ENCODE results near the gene PLEKHG3.
A peak's percentile ranks its signal among the peaks of the same experiment; 100 is the strongest.
"Not testable (repeated sequence)": the region's sequence is repeated elsewhere in the genome, so short reads cannot be mapped to it uniquely, and the experiment has no call there.

Gene PLEKHG3

DNA sequence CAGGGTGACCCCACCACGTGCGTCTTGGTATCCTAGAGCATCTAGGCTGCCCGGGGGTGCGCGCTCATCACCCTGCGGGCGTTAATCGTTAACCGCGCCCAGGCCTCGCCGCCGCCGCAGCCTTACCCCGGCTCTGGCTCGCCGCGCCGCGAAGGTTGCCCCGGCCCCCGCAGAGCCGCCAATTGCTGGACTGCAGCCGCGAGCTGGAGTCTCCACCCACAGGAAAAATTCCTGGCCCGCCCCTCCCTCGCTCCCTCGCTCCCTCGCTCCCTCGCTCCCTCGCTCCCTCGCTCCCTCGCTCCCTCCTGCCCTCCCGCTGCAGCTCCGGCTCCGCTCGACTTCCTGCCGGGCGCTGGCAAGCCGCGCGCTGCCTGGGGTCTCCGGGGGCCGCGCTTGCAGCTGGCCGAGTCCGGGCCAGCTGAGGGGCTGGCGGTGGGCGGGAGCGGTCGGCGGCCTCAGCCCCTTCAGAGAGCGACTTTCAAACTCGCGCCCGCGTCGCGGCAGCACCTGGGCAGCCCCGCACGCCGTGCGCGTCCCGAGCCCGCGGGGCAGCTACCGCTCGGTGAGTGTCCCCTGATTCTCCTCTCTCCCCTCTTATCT, at the start of gene PLEKHG3:
PLEKHG3 (plus strand) TSS at position 282 of the 600 bp plus-strand sequence. CDS start 23,208 bp downstream, outside the sequence.
- Histone ChIP-seq H3K9me3 (ENCODE audit: insufficient read depth, low read length) (no peaks in the 10 kb centered on the region), H3K36me3 (ENCODE audit: insufficient read depth, insufficient read length, low read length) (peaks cover 6% of the 10 kb centered on the region), H3K4me1 (ENCODE audit: insufficient read depth, insufficient read length) (peaks cover 10% of the 10 kb centered on the region), H3K27me3 (ENCODE audit: insufficient read depth, insufficient read length) (peaks cover 48% of the 10 kb centered on the region), H3K9ac (ENCODE audit: insufficient read length, low read depth) (peak within 1 kb of the TSS; percentile 85), H3K4me3 (ENCODE audit: insufficient read length, low read depth) (peak within 1 kb of the TSS; percentile 68)
- peak; percentile 56 for DNase-seq (ENCODE audit: low read depth, low spot score)
- TF ChIP-seq ZNF274 (IDR thresholded peaks at IDR 0.05; ENCODE audit: low read depth, low read length) (no peak), YY1 (IDR thresholded peaks at IDR 0.05; ENCODE audit: insufficient read depth, insufficient read length) (no peak), SUZ12 (IDR thresholded peaks at IDR 0.05; ENCODE audit: extremely low read depth, insufficient read depth, insufficient read length) (no peak)

DNA sequence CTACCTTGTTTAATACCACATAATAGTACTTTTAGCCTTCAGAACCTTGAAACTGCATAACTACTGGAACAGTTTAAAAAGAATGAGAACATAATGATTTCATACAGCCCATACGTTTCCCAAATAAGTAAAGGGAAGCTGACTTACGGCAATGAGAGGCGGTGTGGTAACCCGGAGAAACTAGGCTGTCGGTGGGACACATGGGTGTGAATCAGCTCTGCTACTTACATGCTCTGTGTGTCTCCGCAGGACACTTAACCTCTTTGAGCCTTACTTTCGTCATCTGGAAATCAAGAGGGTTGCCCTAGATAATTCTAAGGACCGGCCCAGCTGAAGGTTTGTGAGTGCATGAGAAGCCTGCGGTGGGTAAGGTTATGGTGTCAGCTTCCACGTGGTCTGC, 49.3 kb upstream of the PLEKHG3 start:
- no peak for DNase-seq (ENCODE audit: low read depth, low spot score)
- Histone ChIP-seq H3K9ac (ENCODE audit: insufficient read length, low read depth) (no peak overlapping the region), H3K4me1 (ENCODE audit: insufficient read depth, insufficient read length) (no peaks in the 10 kb centered on the region), H3K27me3 (ENCODE audit: insufficient read depth, insufficient read length) (no peaks in the 10 kb centered on the region), H3K9me3 (ENCODE audit: insufficient read depth, low read length) (no peaks in the 10 kb centered on the region; the same call in 1 of the 2 replicates), H3K4me3 (ENCODE audit: insufficient read length, low read depth) (no peak overlapping the region), H3K36me3 (ENCODE audit: insufficient read depth, insufficient read length, low read length) (no peaks in the 10 kb centered on the region)
- TF ChIP-seq YY1 (IDR thresholded peaks at IDR 0.05; ENCODE audit: insufficient read depth, insufficient read length) (no peak), ZNF274 (IDR thresholded peaks at IDR 0.05; ENCODE audit: low read depth, low read length) (no peak)

DNA sequence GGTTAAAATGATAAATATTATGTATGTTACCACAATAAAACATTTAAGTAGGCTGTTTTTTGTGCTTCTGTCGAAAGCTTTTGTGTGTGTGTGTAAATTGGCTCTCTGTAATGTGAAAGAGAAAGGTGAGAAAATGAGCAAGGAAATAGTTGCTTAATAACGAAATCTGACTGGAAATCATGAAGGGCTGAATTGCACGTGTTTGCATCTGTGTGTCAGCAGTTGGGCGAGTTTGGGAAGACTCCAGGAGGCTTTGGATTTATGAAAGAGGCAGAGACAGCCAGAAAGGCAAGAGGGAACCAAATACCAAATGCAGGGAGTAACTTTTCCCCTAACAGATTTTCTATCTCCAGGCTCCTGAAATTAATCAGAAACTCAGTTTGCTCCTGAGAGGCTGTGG, 47.2 kb upstream of the PLEKHG3 start:
- no peak for TF ChIP-seq SUZ12 (IDR thresholded peaks at IDR 0.05; ENCODE audit: extremely low read depth, insufficient read depth, insufficient read length)
- TF ChIP-seq ZNF274 (IDR thresholded peaks at IDR 0.05; ENCODE audit: low read depth, low read length) = no peak
- no peak overlapping the region for H3K9ac ChIP-seq (ENCODE audit: insufficient read length, low read depth)
- DNase-seq (ENCODE audit: low read depth, low spot score) = no peak
- no peak overlapping the region for H3K4me3 ChIP-seq (ENCODE audit: insufficient read length, low read depth)
- H3K9me3 ChIP-seq (ENCODE audit: insufficient read depth, low read length) = no peaks in the 10 kb centered on the region; the same call in 1 of the 2 replicates
- H3K4me1 ChIP-seq (ENCODE audit: insufficient read depth, insufficient read length) = no peaks in the 10 kb centered on the region
- no peaks in the 10 kb centered on the region for H3K27me3 ChIP-seq (ENCODE audit: insufficient read depth, insufficient read length)
- H3K36me3 ChIP-seq (ENCODE audit: insufficient read depth, insufficient read length, low read length) = no peaks in the 10 kb centered on the region

DNA sequence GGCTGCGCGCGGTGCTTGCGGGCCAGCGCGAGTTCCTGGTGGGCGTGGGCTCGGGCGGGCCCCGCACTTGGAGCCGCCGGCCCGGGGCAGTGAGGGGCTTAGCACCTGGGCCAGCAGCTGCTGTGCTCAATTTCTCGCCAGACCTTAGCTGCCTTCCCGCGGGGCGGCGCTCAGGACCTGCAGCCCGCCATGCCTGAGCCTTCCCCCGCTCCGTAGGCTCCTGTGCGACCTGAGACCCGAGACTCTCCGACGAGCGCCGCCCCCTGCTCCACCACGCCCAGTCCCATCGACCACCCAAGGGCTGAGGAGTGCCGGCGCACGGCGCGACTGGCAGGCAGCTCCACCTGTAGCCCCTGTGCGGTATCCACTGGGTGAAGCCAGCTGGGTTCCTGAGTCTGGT, 46.0 kb upstream of the PLEKHG3 start:
- no peaks in the 10 kb centered on the region for H3K36me3 ChIP-seq (ENCODE audit: insufficient read depth, insufficient read length, low read length)
- DNase-seq (ENCODE audit: low read depth, low spot score) = no peak
- no peaks in the 10 kb centered on the region; the same call in 1 of the 2 replicates for H3K9me3 ChIP-seq (ENCODE audit: insufficient read depth, low read length)
- no peaks in the 10 kb centered on the region for H3K4me1 ChIP-seq (ENCODE audit: insufficient read depth, insufficient read length)
- H3K4me3 ChIP-seq (ENCODE audit: insufficient read length, low read depth) = no peak overlapping the region
- H3K9ac ChIP-seq (ENCODE audit: insufficient read length, low read depth) = no peak overlapping the region
- no peaks in the 10 kb centered on the region for H3K27me3 ChIP-seq (ENCODE audit: insufficient read depth, insufficient read length)
- no peak for TF ChIP-seq ZNF274 (IDR thresholded peaks at IDR 0.05; ENCODE audit: low read depth, low read length)
- no peak for TF ChIP-seq SUZ12 (IDR thresholded peaks at IDR 0.05; ENCODE audit: extremely low read depth, insufficient read depth, insufficient read length)
- TF ChIP-seq YY1 (IDR thresholded peaks at IDR 0.05; ENCODE audit: insufficient read depth, insufficient read length) = no peak

DNA sequence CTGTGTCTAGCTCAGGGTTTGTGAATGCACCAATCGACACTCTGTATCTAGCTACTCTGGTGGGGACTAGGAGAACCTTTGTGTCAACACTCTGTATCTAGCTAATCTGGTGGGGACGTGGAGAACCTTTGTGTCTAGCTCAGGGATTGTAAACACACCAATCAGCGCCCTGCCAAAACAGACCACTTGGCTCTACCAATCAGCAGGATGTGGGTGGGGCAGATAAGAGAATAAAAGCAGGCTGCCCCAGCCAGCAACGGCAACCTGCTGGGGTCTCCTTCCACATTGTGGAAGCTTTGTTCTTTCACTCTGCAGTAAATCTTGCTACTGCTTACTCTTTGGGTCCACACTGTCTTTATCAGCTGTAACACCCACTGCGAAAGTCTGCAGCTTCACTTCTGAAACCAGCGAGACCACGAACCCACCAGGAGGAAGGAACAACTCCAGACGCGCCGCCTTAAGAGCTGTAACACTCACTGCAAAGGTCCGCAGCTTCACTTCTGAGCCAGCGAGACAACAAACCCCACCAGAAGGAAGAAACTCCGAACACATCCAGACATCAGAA, 45.4 kb upstream of the PLEKHG3 start:
- H3K36me3 ChIP-seq (ENCODE audit: insufficient read depth, insufficient read length, low read length); H3K4me3 ChIP-seq (ENCODE audit: insufficient read length, low read depth); H3K4me1 ChIP-seq (ENCODE audit: insufficient read depth, insufficient read length); DNase-seq (ENCODE audit: low read depth, low spot score); H3K27me3 ChIP-seq (ENCODE audit: insufficient read depth, insufficient read length); H3K9ac ChIP-seq (ENCODE audit: insufficient read length, low read depth); H3K9me3 ChIP-seq (ENCODE audit: insufficient read depth, low read length): not testable (repeated sequence)

DNA sequence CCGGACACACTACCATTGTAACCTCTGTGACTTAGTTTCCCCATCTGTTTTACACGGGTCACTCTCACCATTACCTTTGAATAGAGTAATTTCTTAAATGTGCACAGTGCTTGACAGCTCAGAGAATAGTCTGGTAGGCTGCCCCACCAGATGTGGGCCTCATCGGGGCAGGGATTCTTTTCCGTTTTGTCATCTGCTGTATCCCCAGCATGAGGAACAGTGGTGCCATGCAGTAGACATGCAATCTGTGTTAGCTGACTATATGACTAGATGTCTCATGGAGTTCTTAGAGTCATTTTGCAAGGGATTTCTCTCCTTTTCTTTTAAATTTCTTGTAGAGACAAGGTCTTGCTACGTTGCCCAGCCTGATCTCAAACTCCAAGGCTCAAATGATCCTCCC, 44.9 kb upstream of the PLEKHG3 start:
- no peaks in the 10 kb centered on the region; the same call in 1 of the 2 replicates for H3K9me3 ChIP-seq (ENCODE audit: insufficient read depth, low read length)
- no peak overlapping the region for H3K4me3 ChIP-seq (ENCODE audit: insufficient read length, low read depth)
- no peak overlapping the region for H3K9ac ChIP-seq (ENCODE audit: insufficient read length, low read depth)
- no peaks in the 10 kb centered on the region for H3K36me3 ChIP-seq (ENCODE audit: insufficient read depth, insufficient read length, low read length)
- TF ChIP-seq ZNF274 (IDR thresholded peaks at IDR 0.05; ENCODE audit: low read depth, low read length) = no peak
- no peak for TF ChIP-seq YY1 (IDR thresholded peaks at IDR 0.05; ENCODE audit: insufficient read depth, insufficient read length)
- TF ChIP-seq SUZ12 (IDR thresholded peaks at IDR 0.05; ENCODE audit: extremely low read depth, insufficient read depth, insufficient read length) = no peak
- no peaks in the 10 kb centered on the region for H3K4me1 ChIP-seq (ENCODE audit: insufficient read depth, insufficient read length)
- no peaks in the 10 kb centered on the region for H3K27me3 ChIP-seq (ENCODE audit: insufficient read depth, insufficient read length)
- DNase-seq (ENCODE audit: low read depth, low spot score) = no peak

DNA sequence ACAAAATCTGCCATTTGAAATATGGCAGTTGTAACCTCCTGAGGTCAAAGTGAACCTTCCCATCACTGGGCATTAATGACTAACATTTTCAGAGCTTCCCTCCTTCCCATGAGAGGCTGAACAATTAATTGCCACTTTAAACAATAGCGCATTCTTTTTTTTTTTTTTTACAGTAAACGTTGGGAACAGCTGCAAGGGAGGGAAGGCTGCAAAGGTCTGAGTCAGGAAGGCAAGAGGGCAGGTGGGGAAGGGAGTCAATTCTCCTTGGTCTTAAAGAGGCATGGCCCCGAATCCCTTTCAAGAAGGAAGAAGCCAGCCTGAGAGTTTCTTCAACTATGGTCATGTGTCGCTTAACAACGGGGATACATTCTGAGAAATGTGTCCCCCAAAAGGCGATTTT, 41.0 kb upstream of the PLEKHG3 start:
- TF ChIP-seq YY1 (IDR thresholded peaks at IDR 0.05; ENCODE audit: insufficient read depth, insufficient read length) (no peak), ZNF274 (IDR thresholded peaks at IDR 0.05; ENCODE audit: low read depth, low read length) (no peak), SUZ12 (IDR thresholded peaks at IDR 0.05; ENCODE audit: extremely low read depth, insufficient read depth, insufficient read length) (no peak)
- Histone ChIP-seq H3K9me3 (ENCODE audit: insufficient read depth, low read length) (no peaks in the 10 kb centered on the region; the same call in 1 of the 2 replicates), H3K4me1 (ENCODE audit: insufficient read depth, insufficient read length) (no peaks in the 10 kb centered on the region), H3K27me3 (ENCODE audit: insufficient read depth, insufficient read length) (no peaks in the 10 kb centered on the region), H3K4me3 (ENCODE audit: insufficient read length, low read depth) (no peak overlapping the region), H3K9ac (ENCODE audit: insufficient read length, low read depth) (no peak overlapping the region), H3K36me3 (ENCODE audit: insufficient read depth, insufficient read length, low read length) (no peaks in the 10 kb centered on the region)
- no peak for DNase-seq (ENCODE audit: low read depth, low spot score)
